Measurements from ENCODE around the gene DUSP8.
"Not testable (repeated sequence)": the region's sequence is repeated elsewhere in the genome, so short reads cannot be mapped to it uniquely, and the experiment has no call there.

Gene DUSP8

GRCh38 chr11:1604181-1604580 lies 32.1 kb upstream of the DUSP8 start:
- no peak overlapping the region for H3K27ac ChIP-seq (replicated peaks)
- TF ChIP-seq GABPA (IDR thresholded peaks at IDR 0.05; ENCODE audit: low read depth) (no peak), POLR2AphosphoS5 (IDR thresholded peaks at IDR 0.05; ENCODE audit: low read depth) (no peak), REST (IDR thresholded peaks at IDR 0.05; ENCODE audit: insufficient replicate concordance, low read depth) (no peak), SPI1 (IDR thresholded peaks at IDR 0.05; ENCODE audit: borderline replicate concordance, low read depth) (no peak), CTCF (IDR thresholded peaks at IDR 0.05; ENCODE audit: insufficient read depth, low read length) (no peak)
- DNase-seq (ENCODE audit: low read depth in 1 of 2, low spot score in 1 of 2): no peak
- H3K4me3 ChIP-seq (replicated peaks; ENCODE audit: insufficient read depth, low read length): no peak overlapping the region
- H3K27me3 ChIP-seq (ENCODE audit: insufficient read depth, poor library complexity, severe bottlenecking): peaks cover 5% of the 10 kb centered on the region

- Histone ChIP-seq H3K27me3 (ENCODE audit: insufficient read depth, poor library complexity, severe bottlenecking) (peaks cover 5% of the 10 kb centered on the region), H3K4me3 (replicated peaks; ENCODE audit: insufficient read depth, low read length) (no peak overlapping the region), H3K27ac (replicated peaks) (no peak overlapping the region)
- DNase-seq (ENCODE audit: low read depth in 1 of 2, low spot score in 1 of 2): no peak
- TF ChIP-seq REST (IDR thresholded peaks at IDR 0.05; ENCODE audit: insufficient replicate concordance, low read depth) (no peak), SPI1 (IDR thresholded peaks at IDR 0.05; ENCODE audit: borderline replicate concordance, low read depth) (no peak), POLR2AphosphoS5 (IDR thresholded peaks at IDR 0.05; ENCODE audit: low read depth) (no peak), CTCF (IDR thresholded peaks at IDR 0.05; ENCODE audit: insufficient read depth, low read length) (no peak), GABPA (IDR thresholded peaks at IDR 0.05; ENCODE audit: low read depth) (no peak)
Measured at GRCh38 chr11:1603629-1604028, 31.6 kb upstream of the DUSP8 start.

- H3K27ac ChIP-seq (replicated peaks); H3K27me3 ChIP-seq (ENCODE audit: insufficient read depth, poor library complexity, severe bottlenecking); DNase-seq (ENCODE audit: low read depth in 1 of 2, low spot score in 1 of 2); H3K4me3 ChIP-seq (replicated peaks; ENCODE audit: insufficient read depth, low read length): not testable (repeated sequence)
Measured at GRCh38 chr11:1601663-1602062, 29.6 kb upstream of the DUSP8 start.

- TF ChIP-seq POLR2AphosphoS5 (IDR thresholded peaks at IDR 0.05; ENCODE audit: low read depth) (no peak), REST (IDR thresholded peaks at IDR 0.05; ENCODE audit: insufficient replicate concordance, low read depth) (no peak), GABPA (IDR thresholded peaks at IDR 0.05; ENCODE audit: low read depth) (no peak), CTCF (IDR thresholded peaks at IDR 0.05; ENCODE audit: insufficient read depth, low read length) (no peak), SPI1 (IDR thresholded peaks at IDR 0.05; ENCODE audit: borderline replicate concordance, low read depth) (no peak)
Measured at GRCh38 chr11:1600626-1601025, 28.6 kb upstream of the DUSP8 start.

More at GRCh38 chr11:1600626-1601025, 28.6 kb upstream of the DUSP8 start:
- Histone ChIP-seq H3K27ac (replicated peaks) (no peak overlapping the region), H3K27me3 (ENCODE audit: insufficient read depth, poor library complexity, severe bottlenecking) (peaks cover 5% of the 10 kb centered on the region), H3K4me3 (replicated peaks; ENCODE audit: insufficient read depth, low read length) (no peak overlapping the region)
- no peak for DNase-seq (ENCODE audit: low read depth in 1 of 2, low spot score in 1 of 2)
